CD4-positive, alpha-beta T cell (primary cell): ENCODE measurements around the gene ABHD8. TPM values are rescaled to one million over a fixed set of nuclear protein-coding genes. Genes with fewer than 3 reads are reported as not detected.

Experiments
- ATAC-seq: fragments of 200-7000 bp; cut with Tn5 transposase; one replicate; pipeline ENCODE4 v1.10.0; 2022; ENCODE audit warnings: mild to moderate bottlenecking; ENCODE audit not compliant: poor library complexity
- CTCF ChIA-PET: fragments of 350-600 bp; sonication (Branson Sonifier 250); formaldehyde crosslinking; loops from one replicate; lab custom pipeline; 2021; ENCODE audit warnings: antibody characterized with exemption, inconsistent platforms; lab: Charles Lee
- POLR2A ChIA-PET: fragments of 350-600 bp; sonication (Branson Sonifier 250); formaldehyde crosslinking; loops from one replicate; lab custom pipeline; 2021; ENCODE audit warnings: antibody characterized with exemption, inconsistent platforms; lab: Charles Lee
- DNase-seq, 14 experiments: peaks; one replicate each; pipeline ENCODE4 v3.0.0-alpha.2; 2013 to 2020; ENCODE audit warnings: mixed read lengths in 2 of 14
- H3K27ac ChIP-seq, 2 donors: one replicate each; pipeline versions ENCODE4 v1.5.1 to v1.7.0; 2013; ENCODE audit warnings: low read length in 2 of 2, low read depth in 1 of 2, mild to moderate bottlenecking in 1 of 2
- H3K27me3 ChIP-seq, 2 experiments: 1 replicate in 1 of 2; 2 replicates in 1 of 2; pipeline versions ENCODE4 v1.6.1 to v1.7.0; 2013; ENCODE audit warnings: low read length in 2 of 2, control low read depth in 1 of 2, mild to moderate bottlenecking in 1 of 2, moderate library complexity in 1 of 2; ENCODE audit not compliant: insufficient read depth in 2 of 2, control insufficient read depth in 1 of 2
- H3K36me3 ChIP-seq: one replicate; pipeline ENCODE4 v1.6.1; 2013; ENCODE audit warnings: low read length, control low read depth; ENCODE audit not compliant: insufficient read depth
- H3K4me1 ChIP-seq: one replicate; pipeline ENCODE4 v1.6.1; 2013; ENCODE audit warnings: low read length, control low read depth; ENCODE audit not compliant: insufficient read depth
- H3K4me3 ChIP-seq: one replicate; pipeline ENCODE4 v1.5.1; 2013; ENCODE audit warnings: mild to moderate bottlenecking, low read length, moderate library complexity
- H3K9me3 ChIP-seq, 2 experiments: 1 replicate in 1 of 2; 2 replicates in 1 of 2; pipeline versions ENCODE4 v1.6.1 to v1.7.0; 2013; ENCODE audit warnings: low read length in 2 of 2, mild to moderate bottlenecking in 2 of 2, control low read depth in 1 of 2, moderate library complexity in 1 of 2; ENCODE audit not compliant: control insufficient read depth in 1 of 2, insufficient read depth in 1 of 2
- H3K27ac Mint-ChIP-seq: one replicate; pipeline ENCODE4 v1.8.0; 2020; ENCODE audit warnings: mixed read lengths
- H3K27me3 Mint-ChIP-seq: one replicate; pipeline ENCODE4 v1.8.0; 2021; ENCODE audit warnings: mixed read lengths
- H3K36me3 Mint-ChIP-seq: one replicate; pipeline ENCODE4 v1.8.0; 2021; ENCODE audit warnings: low read depth, mixed read lengths
- H3K4me1 Mint-ChIP-seq: one replicate; pipeline ENCODE4 v1.8.0; 2021; ENCODE audit warnings: low read depth, mixed read lengths
- H3K4me3 Mint-ChIP-seq: one replicate; pipeline ENCODE4 v1.8.0; 2020; ENCODE audit warnings: mild to moderate bottlenecking, mixed read lengths
- H3K9me3 Mint-ChIP-seq: one replicate; pipeline ENCODE4 v1.8.0; 2020; ENCODE audit warnings: mixed read lengths
- CTCF ChIP-seq: fragments of 200-600 bp; IDR thresholded peaks from one replicate; pipeline ENCODE4 v1.8.0; 2022; ENCODE audit warnings: antibody characterized with exemption, mild to moderate bottlenecking
- intact Hi-C, 2 experiments: fragments of 100-400 bp; cut with DNase I in 1 of 2; cut with micrococcal nuclease in 1 of 2; formaldehyde crosslinking; loops; one replicate each; pipeline versions ENCODE4 v1.15.1 to v1.9.0; 2023 to 2025; cut with DNase I, micrococcal nuclease
- polyA plus RNA-seq, 2 donors: library from polyadenylated mRNA; unstranded; fragments of 120-200 nt; gene quantifications; one replicate each; pipeline ENCODE4 v1.2.1, GENCODE V29; 2013
- total RNA-seq, 174 experiments: library from RNA in 2 of 174; stranded (reverse) in 2 of 174; gene quantifications; one replicate each; pipeline ENCODE4 v1.2.3 and lab custom pipeline; 2021 to 2026

ABHD8 gene, protein sequence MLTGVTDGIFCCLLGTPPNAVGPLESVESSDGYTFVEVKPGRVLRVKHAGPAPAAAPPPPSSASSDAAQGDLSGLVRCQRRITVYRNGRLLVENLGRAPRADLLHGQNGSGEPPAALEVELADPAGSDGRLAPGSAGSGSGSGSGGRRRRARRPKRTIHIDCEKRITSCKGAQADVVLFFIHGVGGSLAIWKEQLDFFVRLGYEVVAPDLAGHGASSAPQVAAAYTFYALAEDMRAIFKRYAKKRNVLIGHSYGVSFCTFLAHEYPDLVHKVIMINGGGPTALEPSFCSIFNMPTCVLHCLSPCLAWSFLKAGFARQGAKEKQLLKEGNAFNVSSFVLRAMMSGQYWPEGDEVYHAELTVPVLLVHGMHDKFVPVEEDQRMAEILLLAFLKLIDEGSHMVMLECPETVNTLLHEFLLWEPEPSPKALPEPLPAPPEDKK
- total RNA-seq (1 to 10 TPM; 4.4 to 4.6 TPM), total RNA-seq (lab: John Stamatoyannopoulos, UW) (0.61 to 16.7 (median 5.7) reads per million in 172 experiments)
- polyA plus RNA-seq (2013, experiment 1 of 2): 8.1 TPM
- polyA plus RNA-seq (2013, experiment 2 of 2): 6.9 TPM

GRCh38 chr19:17303167-17303939 lies at the start of gene ABHD8:
ABHD8 (minus strand) TSS chr19:17303425; CDS start chr19:17301616, 1,809 bp downstream.
- Histone ChIP-seq H3K27ac (peak within 1 kb of the TSS; percentile 34 to 40), H3K9me3 (no peaks in the 10 kb centered on the region), H3K36me3 (no peaks in the 10 kb centered on the region), H3K4me1 (peaks cover 50% of the 10 kb centered on the region), H3K27me3 (no peaks in the 10 kb centered on the region), H3K4me3 (peak within 1 kb of the TSS; percentile 70)
- H3K4me3 Mint-ChIP-seq: peak within 1 kb of the TSS; percentile 94
- no peak for TF ChIP-seq CTCF
- peak; percentile 88 to 96 (median 91) for DNase-seq
- peak; percentile 79 for ATAC-seq
- H3K9me3 Mint-ChIP-seq: no peaks in the 10 kb centered on the region
- CTCF ChIA-PET: interaction anchor here (0.7 to 1.9 kb wide), 3 partner anchors 10 to 83 kb away, joined by 4 to 10 read pairs (median 6); no protein-coding TSS in a partner anchor
- peaks cover 48% of the 10 kb centered on the region for H3K4me1 Mint-ChIP-seq
- H3K27ac Mint-ChIP-seq: peak within 1 kb of the TSS; percentile 90
- POLR2A ChIA-PET: interaction anchor here (0.6 to 1.4 kb wide), 4 partner anchors 11 to 177 kb away, joined by 3 to 6 read pairs (median 4); partner anchors contain the start of gene ANO8
- H3K27me3 Mint-ChIP-seq: no peaks in the 10 kb centered on the region
- H3K36me3 Mint-ChIP-seq: peaks cover 17% of the 10 kb centered on the region
- intact Hi-C loops: loop anchor here in 1 of 2 experiments (1.0 kb wide), 1 partner anchor 11 kb away; no protein-coding TSS in a partner anchor

DNA sequence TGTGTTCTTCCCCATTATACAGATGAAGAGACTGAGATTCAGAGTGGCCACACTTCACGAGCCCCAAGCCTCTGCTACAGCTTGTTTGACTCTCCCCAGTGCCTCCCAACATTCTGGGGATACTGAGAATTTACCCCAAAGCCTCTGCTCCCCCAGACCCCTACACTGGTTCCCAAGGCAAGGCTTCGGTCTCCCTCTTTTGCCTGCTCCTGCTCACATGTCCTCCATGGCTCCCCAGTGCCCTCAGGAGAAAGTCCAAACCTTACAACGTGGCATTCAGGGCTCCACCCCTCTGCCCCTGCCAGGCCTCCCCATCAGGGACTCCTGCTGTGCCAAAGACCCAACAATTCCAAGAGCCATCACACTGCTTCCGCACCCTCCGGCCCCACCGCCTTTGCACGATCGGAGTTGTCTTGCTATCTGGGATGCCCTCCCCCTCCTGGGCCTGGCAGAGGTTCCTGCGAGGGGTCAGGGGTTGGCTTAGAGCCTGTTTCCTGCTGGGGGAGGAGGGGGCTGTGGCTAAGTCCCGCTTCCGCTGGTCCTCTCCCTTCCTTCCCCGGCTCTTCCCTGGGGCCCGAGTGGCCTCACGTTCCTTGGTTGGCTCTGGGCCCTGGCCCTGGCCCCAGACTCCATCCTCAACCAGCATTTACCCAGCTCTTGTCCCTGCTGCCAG lies 49.5 kb upstream of the ABHD8 start:
- no peaks in the 10 kb centered on the region for H3K9me3 ChIP-seq
- no peaks in the 10 kb centered on the region for H3K9me3 Mint-ChIP-seq
- no peak for ATAC-seq
- no peaks in the 10 kb centered on the region for H3K36me3 Mint-ChIP-seq
- H3K27ac ChIP-seq: no peak overlapping the region
- no peak for TF ChIP-seq CTCF
- no peaks in the 10 kb centered on the region for H3K36me3 ChIP-seq
- intact Hi-C loops: no loop called here
- DNase-seq: no peak
- H3K4me3 Mint-ChIP-seq: no peak overlapping the region
- ChIA-PET POLR2A (interaction anchor here (0.6 kb wide), 1 partner anchor 137 kb away, joined by 3 read pairs; no protein-coding TSS in a partner anchor), CTCF (no interaction called here)
- no peak overlapping the region for H3K4me3 ChIP-seq
- H3K27me3 Mint-ChIP-seq: peaks cover 53% of the 10 kb centered on the region
- no peaks in the 10 kb centered on the region for H3K4me1 Mint-ChIP-seq
- H3K4me1 ChIP-seq: peaks cover 7% of the 10 kb centered on the region
- H3K27ac Mint-ChIP-seq: no peak overlapping the region
- H3K27me3 ChIP-seq: peaks cover 2 to 11% of the 10 kb centered on the region in 2 experiments
